ENCODE data around the gene PTPRD.

DNA sequence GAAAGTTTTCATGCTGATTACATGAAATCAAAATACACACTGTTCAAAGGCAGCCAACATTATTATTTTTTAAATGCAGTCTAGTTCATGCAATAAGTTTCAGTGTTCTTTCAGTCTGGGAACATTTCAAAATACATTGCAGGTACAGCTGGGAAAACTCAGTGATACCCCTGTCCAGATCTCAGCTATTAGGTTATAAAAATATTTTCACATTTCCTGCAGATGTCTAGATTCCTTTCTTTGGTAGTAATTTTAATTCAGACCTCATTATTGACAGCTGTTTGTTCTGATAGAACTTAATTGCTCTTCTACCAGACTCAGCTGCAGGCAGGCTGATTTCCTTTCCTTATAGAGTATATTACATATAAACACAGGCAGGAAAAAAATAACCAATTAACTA is 2256.4 kb downstream of the PTPRD start:
- TF ChIP-seq, protein P1, sequence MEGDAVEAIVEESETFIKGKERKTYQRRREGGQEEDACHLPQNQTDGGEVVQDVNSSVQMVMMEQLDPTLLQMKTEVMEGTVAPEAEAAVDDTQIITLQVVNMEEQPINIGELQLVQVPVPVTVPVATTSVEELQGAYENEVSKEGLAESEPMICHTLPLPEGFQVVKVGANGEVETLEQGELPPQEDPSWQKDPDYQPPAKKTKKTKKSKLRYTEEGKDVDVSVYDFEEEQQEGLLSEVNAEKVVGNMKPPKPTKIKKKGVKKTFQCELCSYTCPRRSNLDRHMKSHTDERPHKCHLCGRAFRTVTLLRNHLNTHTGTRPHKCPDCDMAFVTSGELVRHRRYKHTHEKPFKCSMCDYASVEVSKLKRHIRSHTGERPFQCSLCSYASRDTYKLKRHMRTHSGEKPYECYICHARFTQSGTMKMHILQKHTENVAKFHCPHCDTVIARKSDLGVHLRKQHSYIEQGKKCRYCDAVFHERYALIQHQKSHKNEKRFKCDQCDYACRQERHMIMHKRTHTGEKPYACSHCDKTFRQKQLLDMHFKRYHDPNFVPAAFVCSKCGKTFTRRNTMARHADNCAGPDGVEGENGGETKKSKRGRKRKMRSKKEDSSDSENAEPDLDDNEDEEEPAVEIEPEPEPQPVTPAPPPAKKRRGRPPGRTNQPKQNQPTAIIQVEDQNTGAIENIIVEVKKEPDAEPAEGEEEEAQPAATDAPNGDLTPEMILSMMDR (IDR thresholded peaks at IDR 0.05; ENCODE audit: low read depth, low read length, poor library complexity, severe bottlenecking) = no peak
- no peak for TF ChIP-seq EZH2phosphoT487 (IDR thresholded peaks at IDR 0.05; ENCODE audit: borderline replicate concordance, low read length)

Measured in DOHH2 (cell line).